ENCODE data around the gene MAGI2.

GRCh38 chr7:77975672-77976480 lies 1477.6 kb downstream of the MAGI2 start:
- TF ChIP-seq CTCF (IDR thresholded peaks at IDR 0.05; ENCODE audit: borderline replicate concordance, extremely low read depth, low read length, poor library complexity, severe bottlenecking), result no peak
- no peak for TF ChIP-seq EZH2 (IDR thresholded peaks at IDR 0.05; ENCODE audit: borderline replicate concordance, low read depth, low read length, severe bottlenecking)

Data from DND-41 (cell line).